T-cell (primary cell): Measurements from ENCODE around the gene LINGO1. TPM values are rescaled to one million over a fixed set of nuclear protein-coding genes. Genes with fewer than 3 reads are reported as not detected.

Experiments
- ATAC-seq, 4 experiments: fragments of 200-7000 bp in 3 of 4; fragments of 150-1000 bp in 1 of 4; cut with Tn5 transposase; replicated peaks in 1 of 4; 1 replicate in 3 of 4; 2 replicates in 1 of 4; pipeline ENCODE4 v1.10.0; 2021; ENCODE audit warnings: moderate library complexity in 3 of 4, mild to moderate bottlenecking in 2 of 4, moderate number of reproducible peaks in 1 of 4
- CTCF ChIA-PET, 2 donors: fragments of 300-600 bp; sonication (Branson Sonifier 250); formaldehyde crosslinking; loops; one replicate each; lab custom pipeline; 2022; ENCODE audit warnings: antibody characterized with exemption in 2 of 2; lab: Charles Lee
- POLR2A ChIA-PET, 2 donors: fragments of 300-600 bp; sonication (Branson Sonifier 250); formaldehyde crosslinking; loops; one replicate each; lab custom pipeline; 2022; ENCODE audit warnings: antibody characterized with exemption in 2 of 2; lab: Charles Lee
- DNase-seq, 35 experiments: peaks; one replicate each; pipeline versions ENCODE4 v3.0.0 to v3.0.0-alpha.2; 2013 to 2023
- H3K27ac ChIP-seq: one replicate; pipeline ENCODE4 v1.5.1; 2013; ENCODE audit warnings: low read length
- H3K27me3 ChIP-seq, 2 experiments: replicated peaks in 1 of 2; 1 replicate in 1 of 2; 2 replicates in 1 of 2; pipeline versions ENCODE4 v1.6.1 to v1.7.0; 2013; ENCODE audit warnings: low read length in 1 of 2, mixed read lengths in 1 of 2; ENCODE audit not compliant: control insufficient read depth in 2 of 2, insufficient read depth in 2 of 2; ENCODE audit errors: extremely low read depth in 1 of 2
- H3K36me3 ChIP-seq, 2 donors: 1 replicate in 1 of 2; 2 replicates in 1 of 2; pipeline versions ENCODE4 v1.6.1 to v1.7.0; 2013; ENCODE audit warnings: low read length in 1 of 2; ENCODE audit not compliant: control insufficient read depth in 2 of 2, insufficient read depth in 1 of 2; ENCODE audit errors: extremely low read depth in 1 of 2
- H3K4me1 ChIP-seq, 2 experiments: 1 replicate in 1 of 2; 2 replicates in 1 of 2; pipeline versions ENCODE4 v1.6.1 to v1.7.0; 2013; ENCODE audit warnings: low read length in 2 of 2, mixed read lengths in 1 of 2; ENCODE audit not compliant: insufficient read depth in 2 of 2, control insufficient read depth in 1 of 2; ENCODE audit errors: extremely low read depth in 1 of 2
- H3K4me3 ChIP-seq, 2 donors: 1 replicate in 1 of 2; 2 replicates in 1 of 2; pipeline versions ENCODE4 v1.5.1 to v1.7.0; 2013; ENCODE audit warnings: mild to moderate bottlenecking in 2 of 2, low read length in 1 of 2, moderate library complexity in 1 of 2; ENCODE audit not compliant: control insufficient read depth in 1 of 2; ENCODE audit errors: extremely low read depth in 1 of 2
- H3K9me3 ChIP-seq: 2 replicates; pipeline ENCODE4 v1.7.0; 2013
- H3K27ac Mint-ChIP-seq, 2 donors: one replicate each; pipeline ENCODE4 v1.8.0; 2020 to 2021; ENCODE audit warnings: mild to moderate bottlenecking in 2 of 2, mixed read lengths in 2 of 2
- H3K27me3 Mint-ChIP-seq, 2 donors: one replicate each; pipeline ENCODE4 v1.8.0; 2021 to 2022; ENCODE audit warnings: mixed read lengths in 2 of 2
- H3K36me3 Mint-ChIP-seq: one replicate; pipeline ENCODE4 v1.8.0; 2021; ENCODE audit warnings: mixed read lengths
- H3K4me1 Mint-ChIP-seq, 3 donors: one replicate each; pipeline ENCODE4 v1.8.0; 2020 to 2022; ENCODE audit warnings: mixed read lengths in 3 of 3, mild to moderate bottlenecking in 1 of 3
- H3K4me3 Mint-ChIP-seq, 3 donors: one replicate each; pipeline ENCODE4 v1.8.0; 2020 to 2022; ENCODE audit warnings: mild to moderate bottlenecking in 3 of 3, mixed read lengths in 3 of 3, moderate library complexity in 3 of 3
- H3K9me3 Mint-ChIP-seq, 3 donors: one replicate each; pipeline ENCODE4 v1.8.0; 2020 to 2022; ENCODE audit warnings: mixed read lengths in 3 of 3
- WGBS: methylation state at CpG from one replicate; pipeline ENCODE4 v1.1.5; 2013; ENCODE audit warnings: missing lambda C conversion rate; ENCODE audit not compliant: insufficient coverage; 5-methylcytosine and 5-hydroxymethylcytosine counted together
- total RNA-seq, 35 experiments: library from RNA in 6 of 35; stranded (reverse) in 6 of 35; fragments of 120-200 nt in 1 of 35; gene quantifications; one replicate each; pipeline versions ENCODE4 v1.2.1 to v1.2.4 and lab custom pipeline; 2013 to 2026

LINGO1 gene
- total RNA-seq, 5 donors from 2014 or later (not counting 1 experiment from before 2014, with no cell fraction given), result 0.09 to 0.19 TPM; not detected in 3

GRCh38 chr15:77634266-77634962 lies 1.7 kb upstream of the LINGO1 start:
- H3K4me3 ChIP-seq, result no peak overlapping the region
- Mint-ChIP-seq H3K27me3 (peaks cover 43 to 55% of the 10 kb centered on the region in 2 donors), H3K9me3 (no peaks in the 10 kb centered on the region), H3K36me3 (no peaks in the 10 kb centered on the region), H3K4me3 (peak overlapping the region; percentile 35 to 70 (median 37)), H3K27ac (peak overlapping the region in 1 of 2 donors; percentile 39), H3K4me1 (peaks cover 9 to 16% (median 15%) of the 10 kb centered on the region in 3 donors)
- ATAC-seq (no peak), DNase-seq (peak in 30 of 35 experiments; percentile 8 to 53 (median 30))
- H3K4me1 ChIP-seq, result peaks cover 0 to 21% of the 10 kb centered on the region in 2 experiments
- H3K27me3 ChIP-seq, result peaks cover 2 to 85% of the 10 kb centered on the region in 2 experiments
- POLR2A ChIA-PET, result interaction anchor here in 1 of 2 donors (0.6 kb wide), 1 partner anchor 37 kb away, joined by 3 read pairs; no protein-coding TSS in a partner anchor
- 7% methylated on average over 14 of the region's 34 CpGs for WGBS
- no peaks in the 10 kb centered on the region for H3K9me3 ChIP-seq
- H3K36me3 ChIP-seq, result no peaks in the 10 kb centered on the region
- H3K27ac ChIP-seq, result no peak overlapping the region
- CTCF ChIA-PET, result no interaction called here

GRCh38 chr15:77633913-77634265 lies 1.2 kb upstream of the LINGO1 start:
- no peaks in the 10 kb centered on the region for H3K36me3 ChIP-seq
- ChIA-PET CTCF (no interaction called here), POLR2A (interaction anchor here in 1 of 2 donors (0.6 kb wide), 1 partner anchor 37 kb away, joined by 3 read pairs; no protein-coding TSS in a partner anchor)
- ATAC-seq, result no peak
- WGBS, result 19% methylated on average over 8 of the region's 9 CpGs
- H3K27ac ChIP-seq, result no peak overlapping the region
- Mint-ChIP-seq H3K4me3 (peak overlapping the region; percentile 26 to 70 (median 51)), H3K27me3 (peaks cover 41 to 56% of the 10 kb centered on the region in 2 donors), H3K4me1 (peaks cover 9 to 16% (median 15%) of the 10 kb centered on the region in 3 donors), H3K9me3 (no peaks in the 10 kb centered on the region), H3K36me3 (no peaks in the 10 kb centered on the region), H3K27ac (peak overlapping the region in 1 of 2 donors; percentile 4)
- DNase-seq, result no peak
- peaks cover 0 to 21% of the 10 kb centered on the region in 2 experiments for H3K4me1 ChIP-seq
- peaks cover 6 to 85% of the 10 kb centered on the region in 2 experiments for H3K27me3 ChIP-seq
- no peaks in the 10 kb centered on the region for H3K9me3 ChIP-seq
- H3K4me3 ChIP-seq, result no peak overlapping the region

DNA sequence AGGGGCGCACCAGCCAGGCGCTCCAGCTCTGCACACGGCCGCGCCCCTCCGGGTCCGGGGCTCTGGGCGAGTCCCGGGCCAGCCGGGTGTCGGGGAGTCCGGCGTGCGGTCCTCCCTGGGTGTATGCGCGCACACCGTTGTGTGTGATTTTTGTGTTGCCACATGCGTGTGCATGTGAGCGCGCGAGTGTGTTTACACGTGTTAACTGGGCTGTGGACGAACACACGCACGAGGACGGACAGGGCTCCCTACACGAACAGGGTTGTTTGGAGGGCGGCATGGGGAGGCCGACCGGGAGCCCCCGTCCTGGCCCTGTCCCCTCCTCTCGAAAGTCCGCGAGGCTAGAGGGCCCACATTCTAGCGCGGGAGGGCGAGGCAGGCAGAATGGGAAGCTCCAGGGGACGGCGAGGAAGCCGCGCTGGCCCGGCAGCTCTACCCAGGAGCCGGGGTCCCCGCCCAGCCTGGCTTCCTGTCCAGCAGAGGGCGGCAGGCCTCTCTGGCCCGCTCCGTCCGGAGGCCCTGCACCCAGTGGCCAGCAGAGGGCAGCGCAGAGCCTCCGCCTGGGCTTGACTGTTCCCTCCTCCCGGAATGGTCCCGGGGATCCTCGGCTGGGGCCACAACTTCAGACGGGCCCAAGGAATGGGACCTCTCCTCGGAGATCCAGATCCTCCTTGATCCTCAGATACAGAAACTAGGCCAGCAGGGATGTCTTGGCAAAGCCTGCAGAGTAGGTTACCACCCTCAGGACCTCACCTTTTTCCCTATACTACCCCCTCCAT lies 611 bp upstream of the LINGO1 start:
- Histone ChIP-seq H3K27ac (no peak overlapping the region), H3K36me3 (no peaks in the 10 kb centered on the region), H3K27me3 (peaks cover 7 to 82% of the 10 kb centered on the region in 2 experiments), H3K4me1 (peaks cover 0 to 21% of the 10 kb centered on the region in 2 experiments), H3K4me3 (peak overlapping the region; percentile 27 to 52), H3K9me3 (no peaks in the 10 kb centered on the region)
- WGBS, result 2% methylated on average over 55 of the region's 55 CpGs
- DNase-seq (peak in 26 of 35 experiments; percentile 3 to 56 (median 28)), ATAC-seq (peak; percentile 63 to 77 (median 70))
- Mint-ChIP-seq H3K36me3 (no peaks in the 10 kb centered on the region), H3K4me3 (peak overlapping the region; percentile 26 to 70 (median 51)), H3K4me1 (peaks cover 9 to 16% (median 15%) of the 10 kb centered on the region in 3 donors), H3K27me3 (peaks cover 43 to 56% of the 10 kb centered on the region in 2 donors), H3K27ac (peak overlapping the region in 1 of 2 donors; percentile 4), H3K9me3 (no peaks in the 10 kb centered on the region)
- ChIA-PET CTCF (no interaction called here), POLR2A (no interaction called here)

GRCh38 chr15:77631745-77632533 lies 773 bp downstream of the LINGO1 start:
- H3K4me3 Mint-ChIP-seq, result peak overlapping the region in 1 of 3 donors; percentile 52
- WGBS, result 4% methylated on average over 35 of the region's 47 CpGs
- POLR2A ChIA-PET, result no interaction called here
- no peaks in the 10 kb centered on the region for H3K36me3 Mint-ChIP-seq
- peaks cover 9 to 16% (median 15%) of the 10 kb centered on the region in 3 donors for H3K4me1 Mint-ChIP-seq
- CTCF ChIA-PET, result interaction anchor here (0.5 to 0.7 kb wide), 3 partner anchors 142 to 1070 kb away, joined by 3 to 6 read pairs (median 4); no protein-coding TSS in a partner anchor
- no peak overlapping the region for H3K27ac Mint-ChIP-seq
- ATAC-seq, result no peak
- Histone ChIP-seq H3K9me3 (no peaks in the 10 kb centered on the region), H3K27ac (no peak overlapping the region), H3K36me3 (no peaks in the 10 kb centered on the region), H3K27me3 (peaks cover 7 to 73% of the 10 kb centered on the region in 2 experiments), H3K4me3 (no peak overlapping the region), H3K4me1 (peaks cover 0 to 21% of the 10 kb centered on the region in 2 experiments)
- H3K27me3 Mint-ChIP-seq, result peaks cover 36 to 45% of the 10 kb centered on the region in 2 donors
- no peaks in the 10 kb centered on the region for H3K9me3 Mint-ChIP-seq
- DNase-seq, result no peak

DNA sequence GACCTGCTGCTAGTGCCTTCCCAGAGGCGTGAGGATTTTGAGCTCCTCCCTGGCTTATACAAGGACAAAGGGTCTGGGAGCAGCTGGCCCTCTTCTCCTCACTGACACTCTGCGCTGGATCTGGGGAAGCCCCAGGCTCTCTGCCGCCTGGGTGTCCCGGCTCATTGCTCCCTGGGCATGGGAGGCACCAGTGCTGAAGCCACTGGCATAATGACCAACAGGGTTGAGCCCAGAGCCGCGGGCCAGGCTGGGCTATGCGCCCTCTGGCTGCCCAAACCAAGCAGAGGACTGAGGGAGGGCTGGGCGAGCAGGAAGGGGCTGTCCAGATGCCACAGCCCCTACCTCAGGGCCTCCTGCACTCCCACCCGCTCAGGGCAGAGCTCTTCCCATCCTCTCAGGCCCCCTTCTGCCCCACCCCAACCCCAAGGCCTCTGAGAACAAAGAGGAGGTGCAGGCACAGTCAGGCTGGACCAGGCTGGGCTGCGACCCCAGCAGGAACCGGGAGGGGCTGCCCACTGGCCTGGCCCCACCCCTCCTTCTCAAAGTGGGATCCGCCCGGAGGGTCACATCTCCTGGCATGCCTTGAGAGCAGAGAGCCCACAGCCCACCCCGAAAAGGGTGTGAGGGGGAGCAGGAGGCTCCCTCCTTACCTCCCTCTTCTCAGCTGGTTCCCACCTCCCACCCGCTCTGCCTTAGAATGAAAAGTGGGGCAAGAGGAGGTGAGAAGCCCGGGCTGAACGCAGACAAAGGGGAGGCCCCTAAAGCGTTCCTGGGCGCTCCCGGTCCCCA lies 1.6 kb downstream of the LINGO1 start:
- H3K27ac Mint-ChIP-seq, result no peak overlapping the region

More for the DNA sequence above, 1.6 kb downstream of the LINGO1 start:
- Histone ChIP-seq H3K27ac (no peak overlapping the region), H3K27me3 (peaks cover 7 to 71% of the 10 kb centered on the region in 2 experiments), H3K9me3 (no peaks in the 10 kb centered on the region), H3K4me1 (peaks cover 0 to 21% of the 10 kb centered on the region in 2 experiments), H3K36me3 (no peaks in the 10 kb centered on the region), H3K4me3 (no peak overlapping the region)
- ATAC-seq (no peak), DNase-seq (no peak)
- H3K4me1 Mint-ChIP-seq, result peaks cover 9 to 16% (median 15%) of the 10 kb centered on the region in 3 donors
- H3K27me3 Mint-ChIP-seq, result peaks cover 39 to 47% of the 10 kb centered on the region in 2 donors
- ChIA-PET CTCF (interaction anchor here (0.5 to 0.7 kb wide), 3 partner anchors 143 to 1069 kb away, joined by 3 to 6 read pairs (median 4); no protein-coding TSS in a partner anchor), POLR2A (no interaction called here)
- no peaks in the 10 kb centered on the region for H3K36me3 Mint-ChIP-seq
- H3K9me3 Mint-ChIP-seq, result no peaks in the 10 kb centered on the region
- WGBS, result 46% methylated on average over 10 of the region's 20 CpGs
- peak overlapping the region in 1 of 3 donors; percentile 52 for H3K4me3 Mint-ChIP-seq
